Ishikawa (cell line): ENCODE data around the gene SCFD2.

Experiments
- CEBPB ChIP-seq: IDR thresholded peaks from 2 replicates; pipeline ENCODE4 v1.6.1; 2012
- CREB1 ChIP-seq: IDR thresholded peaks from 2 replicates; pipeline ENCODE4 v1.6.1; 2012; ENCODE audit warnings: low read depth
- EGR1 ChIP-seq: IDR thresholded peaks from 2 replicates; pipeline ENCODE4 v1.6.1; 2012
- EP300 ChIP-seq: IDR thresholded peaks from 2 replicates; pipeline ENCODE4 v1.6.1; 2012; ENCODE audit warnings: borderline replicate concordance
- FOXM1 ChIP-seq: IDR thresholded peaks from 2 replicates; pipeline ENCODE4 v1.6.1; 2012; ENCODE audit warnings: low read depth, borderline replicate concordance
- MAX ChIP-seq: IDR thresholded peaks from 2 replicates; pipeline ENCODE4 v1.6.1; 2012
- NFIC ChIP-seq: IDR thresholded peaks from 2 replicates; pipeline ENCODE4 v1.6.1; 2012
- RAD21 ChIP-seq: IDR thresholded peaks from 2 replicates; pipeline ENCODE4 v1.6.1; 2012; ENCODE audit warnings: low read depth
- TAF1 ChIP-seq: IDR thresholded peaks from 2 replicates; pipeline ENCODE4 v1.6.1; 2012; ENCODE audit warnings: low read depth, mild to moderate bottlenecking
- TCF12 ChIP-seq: IDR thresholded peaks from 2 replicates; pipeline ENCODE4 v1.6.1; 2012; ENCODE audit warnings: low read depth
- TEAD4 ChIP-seq: IDR thresholded peaks from 2 replicates; pipeline ENCODE4 v1.6.1; 2012
- YY1 ChIP-seq: IDR thresholded peaks from 2 replicates; pipeline ENCODE4 v1.6.1; 2012; ENCODE audit warnings: low read depth
- ZBTB7A ChIP-seq: IDR thresholded peaks from 2 replicates; pipeline ENCODE4 v1.6.1; 2012; ENCODE audit warnings: low read depth
- TF ChIP-seq, protein P1 (sequence below): IDR thresholded peaks from 2 replicates; pipeline ENCODE4 v1.6.1; 2012; ENCODE audit warnings: low read depth, mild to moderate bottlenecking
- TF ChIP-seq, protein P2 (sequence below): IDR thresholded peaks from 2 replicates; pipeline ENCODE4 v1.6.1; 2012

SCFD2 gene

DNA sequence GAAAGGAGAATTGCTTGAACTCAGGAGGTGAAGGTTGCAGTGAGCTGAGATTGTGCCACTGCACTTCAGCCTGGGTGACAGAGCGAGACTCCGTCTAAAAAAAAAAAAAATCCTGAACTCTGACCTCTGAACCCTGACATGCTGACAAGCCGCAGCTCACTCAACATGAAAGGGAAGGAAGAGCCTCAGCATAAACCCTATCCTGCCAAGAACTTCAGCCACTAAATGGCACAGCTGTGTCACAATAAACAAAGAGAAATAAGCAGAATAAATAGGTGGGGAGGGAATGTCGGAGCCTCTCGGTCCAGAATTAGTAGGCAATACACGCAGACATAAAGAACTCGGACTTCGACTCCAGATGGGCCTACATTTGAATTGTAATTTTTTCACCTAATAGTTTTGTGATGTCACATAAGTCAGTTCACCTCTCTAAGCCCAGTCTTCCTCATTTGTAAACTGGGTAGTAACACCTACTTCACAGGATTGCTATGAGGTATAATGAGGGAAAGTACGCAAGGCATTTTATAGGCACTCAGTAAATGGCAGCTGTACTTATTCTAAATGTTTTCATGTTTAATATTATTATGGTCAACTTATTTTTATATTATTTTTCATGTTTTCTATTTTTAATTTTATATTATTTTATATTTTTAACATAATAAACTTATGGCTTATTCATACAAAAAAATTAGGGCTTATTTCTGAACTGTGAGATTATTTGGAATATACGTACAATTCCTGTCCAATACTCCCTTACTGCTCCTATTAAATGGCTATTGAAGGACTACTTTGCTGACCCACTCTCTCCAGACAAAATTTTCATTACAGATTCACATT lies 243.4 kb downstream of the SCFD2 start:
- no peak for TF ChIP-seq CREB1
- TF ChIP-seq FOXM1, result no peak
- TF ChIP-seq EGR1, result no peak
- no peak for TF ChIP-seq CEBPB
- TF ChIP-seq, protein P1, sequence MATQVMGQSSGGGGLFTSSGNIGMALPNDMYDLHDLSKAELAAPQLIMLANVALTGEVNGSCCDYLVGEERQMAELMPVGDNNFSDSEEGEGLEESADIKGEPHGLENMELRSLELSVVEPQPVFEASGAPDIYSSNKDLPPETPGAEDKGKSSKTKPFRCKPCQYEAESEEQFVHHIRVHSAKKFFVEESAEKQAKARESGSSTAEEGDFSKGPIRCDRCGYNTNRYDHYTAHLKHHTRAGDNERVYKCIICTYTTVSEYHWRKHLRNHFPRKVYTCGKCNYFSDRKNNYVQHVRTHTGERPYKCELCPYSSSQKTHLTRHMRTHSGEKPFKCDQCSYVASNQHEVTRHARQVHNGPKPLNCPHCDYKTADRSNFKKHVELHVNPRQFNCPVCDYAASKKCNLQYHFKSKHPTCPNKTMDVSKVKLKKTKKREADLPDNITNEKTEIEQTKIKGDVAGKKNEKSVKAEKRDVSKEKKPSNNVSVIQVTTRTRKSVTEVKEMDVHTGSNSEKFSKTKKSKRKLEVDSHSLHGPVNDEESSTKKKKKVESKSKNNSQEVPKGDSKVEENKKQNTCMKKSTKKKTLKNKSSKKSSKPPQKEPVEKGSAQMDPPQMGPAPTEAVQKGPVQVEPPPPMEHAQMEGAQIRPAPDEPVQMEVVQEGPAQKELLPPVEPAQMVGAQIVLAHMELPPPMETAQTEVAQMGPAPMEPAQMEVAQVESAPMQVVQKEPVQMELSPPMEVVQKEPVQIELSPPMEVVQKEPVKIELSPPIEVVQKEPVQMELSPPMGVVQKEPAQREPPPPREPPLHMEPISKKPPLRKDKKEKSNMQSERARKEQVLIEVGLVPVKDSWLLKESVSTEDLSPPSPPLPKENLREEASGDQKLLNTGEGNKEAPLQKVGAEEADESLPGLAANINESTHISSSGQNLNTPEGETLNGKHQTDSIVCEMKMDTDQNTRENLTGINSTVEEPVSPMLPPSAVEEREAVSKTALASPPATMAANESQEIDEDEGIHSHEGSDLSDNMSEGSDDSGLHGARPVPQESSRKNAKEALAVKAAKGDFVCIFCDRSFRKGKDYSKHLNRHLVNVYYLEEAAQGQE, result no peak
- no peak for TF ChIP-seq EP300
- TF ChIP-seq NFIC, result no peak
- TF ChIP-seq RAD21, result no peak
- no peak for TF ChIP-seq TAF1
- TF ChIP-seq TEAD4, result no peak
- TF ChIP-seq ZBTB7A, result no peak
- TF ChIP-seq, protein P2, sequence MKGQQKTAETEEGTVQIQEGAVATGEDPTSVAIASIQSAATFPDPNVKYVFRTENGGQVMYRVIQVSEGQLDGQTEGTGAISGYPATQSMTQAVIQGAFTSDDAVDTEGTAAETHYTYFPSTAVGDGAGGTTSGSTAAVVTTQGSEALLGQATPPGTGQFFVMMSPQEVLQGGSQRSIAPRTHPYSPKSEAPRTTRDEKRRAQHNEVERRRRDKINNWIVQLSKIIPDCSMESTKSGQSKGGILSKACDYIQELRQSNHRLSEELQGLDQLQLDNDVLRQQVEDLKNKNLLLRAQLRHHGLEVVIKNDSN, result no peak
- TF ChIP-seq TCF12, result no peak
- TF ChIP-seq YY1, result no peak

- no peak for TF ChIP-seq FOXM1
Observed at GRCh38 chr4:53121264-53121865, 244.5 kb downstream of the SCFD2 start.

DNA sequence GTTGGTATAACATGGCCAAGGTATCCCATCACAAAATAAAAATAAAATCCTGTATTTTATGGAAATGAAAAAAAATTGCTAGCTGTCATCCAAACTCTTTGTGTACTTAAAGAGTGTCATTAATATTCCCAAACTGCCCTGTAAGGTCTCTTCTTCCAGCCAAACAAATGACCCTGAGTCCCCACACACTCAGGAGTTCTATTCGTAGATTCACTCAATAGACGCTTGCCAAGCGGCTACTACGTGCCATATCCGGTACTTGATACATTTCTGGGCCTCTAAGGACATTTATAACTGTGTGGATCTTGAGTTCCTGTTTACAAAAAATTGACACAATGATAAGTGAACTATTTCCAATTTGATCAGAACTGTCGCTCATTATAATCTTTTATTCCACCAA lies 245.1 kb downstream of the SCFD2 start:
- TF ChIP-seq ZBTB7A, result no peak
- TF ChIP-seq RAD21, result no peak
- TF ChIP-seq TAF1, result no peak
- no peak for TF ChIP-seq FOXM1
- TF ChIP-seq NFIC, result no peak
- no peak for TF ChIP-seq EP300
- TF ChIP-seq CREB1, result no peak
- TF ChIP-seq TCF12, result no peak
- TF ChIP-seq, protein P1, result no peak
- TF ChIP-seq EGR1, result no peak
- no peak for TF ChIP-seq MAX
- TF ChIP-seq TEAD4, result no peak
- TF ChIP-seq CEBPB, result no peak

- TF ChIP-seq NFIC, result no peak
- no peak for TF ChIP-seq TCF12
- TF ChIP-seq ZBTB7A, result no peak
- TF ChIP-seq TAF1, result no peak
- TF ChIP-seq, protein P2, result no peak
- TF ChIP-seq YY1, result no peak
- no peak for TF ChIP-seq FOXM1
- no peak for TF ChIP-seq MAX
- TF ChIP-seq, protein P1, result no peak
- TF ChIP-seq CREB1, result no peak
Observed at GRCh38 chr4:53119680-53120079, 246.2 kb downstream of the SCFD2 start.

- TF ChIP-seq, protein P1, result no peak
- no peak for TF ChIP-seq CEBPB
Observed at GRCh38 chr4:53118676-53119075, 247.2 kb downstream of the SCFD2 start.
